ENCODE measurements around the gene SSR3. TPM values are rescaled to one million over a fixed set of nuclear protein-coding genes. Genes with fewer than 3 reads are reported as not detected.

Gene SSR3
- total RNA-seq, 1 experiment from 2014 or later = 178 TPM

GRCh38 chr3:156603379-156604017, 48.6 kb upstream of the SSR3 start:
- Histone ChIP-seq H3K4me3 (ENCODE audit: low read length) (no peak overlapping the region), H3K9me2 (replicated peaks; ENCODE audit: low read length) (no peaks in the 10 kb centered on the region), H4K20me1 (ENCODE audit: low read length) (no peaks in the 10 kb centered on the region), H3K9me3 (ENCODE audit: low read length) (no peaks in the 10 kb centered on the region), H3F3A (ENCODE audit: low read length, unreplicated experiment) (no peaks in the 10 kb centered on the region), H2AFZ (ENCODE audit: low read length) (no peak overlapping the region), H3K36me3 (ENCODE audit: low read depth, low read length) (no peaks in the 10 kb centered on the region), H3K27me3 (ENCODE audit: low read length) (no peaks in the 10 kb centered on the region), H3K4me1 (ENCODE audit: insufficient read depth, low read length) (peaks cover 30% of the 10 kb centered on the region), H3K79me2 (ENCODE audit: low read length) (no peaks in the 10 kb centered on the region), H3K9ac (ENCODE audit: low read length) (no peak overlapping the region), H3K27ac (ENCODE audit: low read length) (no peak overlapping the region), H3K4me2 (ENCODE audit: low read length) (no peak overlapping the region)
- DNase-seq = no peak
- ChIA-PET CTCF (no interaction called here), POLR2A (ENCODE audit: unreplicated experiment) (no interaction called here)
- no peak for TF ChIP-seq CTCF (conservative IDR thresholded peaks at IDR 0.05; ENCODE audit: low read depth, low read length)
- intact Hi-C loops (cut with micrococcal nuclease) = no loop called here
- ATAC-seq = no peak
- no TSS peak for BruUV-seq (replicated peaks)

GRCh38 chr3:156602424-156602823, 47.5 kb upstream of the SSR3 start:
- H3K4me1 ChIP-seq (ENCODE audit: insufficient read depth, low read length) = peaks cover 30% of the 10 kb centered on the region
- ATAC-seq = peak; percentile 13; the same call in 1 of the 2 replicates

DNA sequence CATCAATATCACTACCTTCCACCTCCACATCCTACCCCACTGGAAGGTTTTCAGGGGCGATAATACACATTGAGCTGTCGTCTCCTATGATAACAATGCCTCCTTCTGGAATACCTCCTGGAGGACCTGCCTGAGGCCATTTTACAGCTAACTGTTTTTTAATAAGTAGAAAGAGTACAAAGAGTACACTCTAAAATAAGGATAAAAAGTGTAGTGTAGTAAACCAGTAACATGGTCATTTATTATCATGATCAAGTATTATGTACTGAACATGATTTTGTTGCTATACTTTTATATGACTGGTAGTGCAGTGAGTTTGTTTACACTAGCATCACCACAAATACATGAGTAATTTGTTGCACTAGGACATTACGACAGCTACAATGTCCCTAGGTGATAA, 46.6 kb upstream of the SSR3 start:
- TF ChIP-seq EZH2 (IDR thresholded peaks at IDR 0.05; ENCODE audit: low read length, unreplicated experiment) (no peak), EZH2phosphoT487 (IDR thresholded peaks at IDR 0.05; ENCODE audit: borderline replicate concordance, low read length) (no peak), CTCF (conservative IDR thresholded peaks at IDR 0.05; ENCODE audit: low read depth, low read length) (no peak)

More at GRCh38 chr3:156602424-156602823, 47.5 kb upstream of the SSR3 start:
- ChIA-PET POLR2A (ENCODE audit: unreplicated experiment) (no interaction called here), CTCF (no interaction called here)
- Histone ChIP-seq H3K79me2 (ENCODE audit: low read length) (no peaks in the 10 kb centered on the region), H3K9ac (ENCODE audit: low read length) (no peak overlapping the region), H3K9me2 (replicated peaks; ENCODE audit: low read length) (no peaks in the 10 kb centered on the region), H2AFZ (ENCODE audit: low read length) (no peak overlapping the region), H3K9me3 (ENCODE audit: low read length) (no peaks in the 10 kb centered on the region), H3K27ac (ENCODE audit: low read length) (no peak overlapping the region), H3F3A (ENCODE audit: low read length, unreplicated experiment) (no peaks in the 10 kb centered on the region), H3K4me2 (ENCODE audit: low read length) (no peak overlapping the region), H3K36me3 (ENCODE audit: low read depth, low read length) (no peaks in the 10 kb centered on the region), H3K27me3 (ENCODE audit: low read length) (no peaks in the 10 kb centered on the region), H3K4me3 (ENCODE audit: low read length) (no peak overlapping the region), H4K20me1 (ENCODE audit: low read length) (no peaks in the 10 kb centered on the region)
- intact Hi-C loops (cut with micrococcal nuclease) = no loop called here
- BruUV-seq (replicated peaks) = no TSS peak
- no peak for TF ChIP-seq CTCF (conservative IDR thresholded peaks at IDR 0.05; ENCODE audit: low read depth, low read length)
- no peak for TF ChIP-seq EZH2 (IDR thresholded peaks at IDR 0.05; ENCODE audit: low read length, unreplicated experiment)
- TF ChIP-seq EZH2phosphoT487 (IDR thresholded peaks at IDR 0.05; ENCODE audit: borderline replicate concordance, low read length) = no peak
- DNase-seq = no peak

More for the DNA sequence above, 46.6 kb upstream of the SSR3 start:
- ATAC-seq (peak; percentile 76), DNase-seq (peak; percentile 62)
- no peaks in the 10 kb centered on the region for H3K9me3 ChIP-seq (ENCODE audit: low read length)
- H2AFZ ChIP-seq (ENCODE audit: low read length) = no peak overlapping the region
- no peaks in the 10 kb centered on the region for H3K79me2 ChIP-seq (ENCODE audit: low read length)
- no peaks in the 10 kb centered on the region for H4K20me1 ChIP-seq (ENCODE audit: low read length)
- no peak overlapping the region for H3K4me3 ChIP-seq (ENCODE audit: low read length)
- 0 out of 2 replicates have a peak overlapping the region, but pooled peaks have one; percentile 18 for H3K4me2 ChIP-seq (ENCODE audit: low read length)
- H3K27me3 ChIP-seq (ENCODE audit: low read length) = no peaks in the 10 kb centered on the region
- no peaks in the 10 kb centered on the region for H3F3A ChIP-seq (ENCODE audit: low read length, unreplicated experiment)
- no peak overlapping the region for H3K9ac ChIP-seq (ENCODE audit: low read length)
- H3K36me3 ChIP-seq (ENCODE audit: low read depth, low read length) = no peaks in the 10 kb centered on the region
- intact Hi-C loops (cut with micrococcal nuclease) = no loop called here
- BruUV-seq (replicated peaks) = no TSS peak
- no peaks in the 10 kb centered on the region for H3K9me2 ChIP-seq (replicated peaks; ENCODE audit: low read length)
- POLR2A ChIA-PET (ENCODE audit: unreplicated experiment) = interaction anchor here (0.6 kb wide), 1 partner anchor 37 kb away, joined by 3 read pairs; no protein-coding TSS in a partner anchor
- CTCF ChIA-PET = no interaction called here
- H3K4me1 ChIP-seq (ENCODE audit: insufficient read depth, low read length) = peaks cover 30% of the 10 kb centered on the region
- H3K27ac ChIP-seq (ENCODE audit: low read length) = no peak overlapping the region
